GM19238 (cell line): Measurements from ENCODE around the gene GABRB1.

ENCODE experiments used
- DNase-seq: peaks from one replicate; pipeline ENCODE4 v3.0.0; 2011; ENCODE audit warnings: low spot score; ENCODE audit not compliant: insufficient read length

Gene GABRB1

DNA sequence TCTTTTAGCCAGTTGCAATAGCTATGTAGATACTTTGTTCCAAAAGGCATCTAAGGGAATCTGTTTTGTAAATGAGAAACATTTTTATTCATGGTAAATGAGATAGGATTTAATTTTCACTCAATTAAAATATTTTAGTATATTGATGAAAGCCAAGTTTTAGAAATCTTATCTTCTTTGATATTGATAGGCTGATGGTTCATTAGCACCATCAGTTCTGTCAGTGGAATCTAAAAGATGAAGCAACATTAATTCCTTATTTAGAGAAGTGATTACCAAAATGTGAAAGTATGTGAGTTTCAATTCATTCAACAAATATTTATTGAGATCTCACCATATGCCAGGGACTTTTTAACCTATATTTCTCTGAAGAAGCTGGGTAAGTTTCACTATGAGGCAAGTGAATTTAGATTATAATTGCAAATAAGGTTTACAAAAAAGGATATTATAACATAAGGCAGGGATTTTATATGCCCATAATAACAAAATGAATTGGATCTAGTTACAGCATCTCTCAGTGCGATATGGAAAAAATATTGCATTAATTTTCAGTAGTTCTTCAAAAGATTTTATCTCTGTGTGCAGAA, 79.3 kb downstream of the GABRB1 start:
- no peak for DNase-seq

DNA sequence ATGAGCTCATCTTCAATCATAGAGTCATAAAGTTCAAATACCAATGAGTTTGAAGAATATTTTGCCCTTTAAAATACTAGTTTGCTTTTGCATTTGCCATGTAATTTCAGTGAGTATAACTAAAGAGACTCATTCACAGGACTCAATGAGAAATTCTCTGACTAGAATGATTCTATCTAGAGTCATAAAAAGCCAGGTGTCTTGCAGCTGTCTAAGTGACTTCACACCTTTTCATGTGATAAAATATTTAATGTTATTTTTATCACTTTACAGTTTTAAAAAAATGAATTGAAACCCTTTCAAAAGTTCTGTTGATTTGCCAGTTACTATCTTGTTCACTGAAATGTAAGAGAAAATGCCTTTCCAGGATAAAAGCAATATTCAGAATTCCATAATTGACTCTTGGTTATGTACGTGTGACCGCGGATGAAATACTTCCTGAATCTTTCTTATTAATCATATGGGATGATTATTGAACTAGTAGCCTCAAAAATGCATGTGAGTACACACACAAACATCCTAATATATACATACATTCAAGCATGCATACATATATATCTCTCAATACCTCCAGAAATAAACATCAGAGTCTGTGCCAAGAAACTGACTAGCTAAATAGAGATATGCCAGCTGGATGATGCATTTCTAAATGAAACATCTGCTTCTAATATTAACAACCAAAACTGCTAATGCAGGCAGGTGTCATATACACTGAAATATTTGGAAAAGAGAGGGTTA, 87.0 kb downstream of the GABRB1 start:
- DNase-seq = no peak

GRCh38 chr4:47120783-47121182, 89.4 kb downstream of the GABRB1 start:
- no peak for DNase-seq

GRCh38 chr4:47122592-47123291, 91.4 kb downstream of the GABRB1 start:
- peak; percentile 27 for DNase-seq

- DNase-seq = no peak
Measured at GRCh38 chr4:47128991-47129390, 97.6 kb downstream of the GABRB1 start.

DNA sequence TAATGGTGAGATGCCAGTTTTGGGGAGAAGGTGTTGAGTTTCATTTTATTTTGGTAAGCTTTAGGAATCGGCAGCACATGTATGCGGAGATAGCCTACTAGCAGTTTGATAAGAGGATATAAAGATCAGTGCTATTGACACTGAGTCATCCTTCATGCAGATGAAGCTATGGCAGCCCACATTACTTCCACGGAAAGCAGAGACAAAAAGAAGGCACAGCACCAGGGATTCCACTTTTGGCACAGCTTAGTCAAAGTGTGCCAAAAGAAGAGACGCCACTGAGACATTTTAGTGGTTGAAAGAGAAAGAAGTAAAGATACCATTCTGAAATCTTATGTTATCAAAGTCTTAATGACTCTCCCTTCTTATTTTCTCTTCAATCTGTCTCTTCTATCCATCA, 103.8 kb downstream of the GABRB1 start:
- no peak for DNase-seq

DNA sequence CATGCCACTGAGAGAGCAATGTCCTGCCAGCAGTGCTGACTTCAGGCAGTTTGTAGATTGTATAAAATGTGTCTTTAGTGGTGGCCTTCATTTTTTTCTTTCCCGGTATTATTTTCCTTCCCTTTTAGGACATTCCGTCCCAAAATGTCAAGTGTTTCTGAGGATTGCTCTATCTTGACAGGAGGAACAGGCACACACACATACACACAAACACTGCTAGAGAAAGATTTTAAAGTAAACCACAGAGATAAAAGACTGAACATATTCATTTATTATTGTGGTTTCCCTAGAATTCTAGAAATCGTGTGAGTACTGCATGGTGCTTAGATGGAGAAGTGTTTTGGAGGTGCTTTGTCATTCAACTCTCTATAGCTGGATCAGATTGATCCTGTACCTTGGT, 111.9 kb downstream of the GABRB1 start:
- DNase-seq = no peak

DNA sequence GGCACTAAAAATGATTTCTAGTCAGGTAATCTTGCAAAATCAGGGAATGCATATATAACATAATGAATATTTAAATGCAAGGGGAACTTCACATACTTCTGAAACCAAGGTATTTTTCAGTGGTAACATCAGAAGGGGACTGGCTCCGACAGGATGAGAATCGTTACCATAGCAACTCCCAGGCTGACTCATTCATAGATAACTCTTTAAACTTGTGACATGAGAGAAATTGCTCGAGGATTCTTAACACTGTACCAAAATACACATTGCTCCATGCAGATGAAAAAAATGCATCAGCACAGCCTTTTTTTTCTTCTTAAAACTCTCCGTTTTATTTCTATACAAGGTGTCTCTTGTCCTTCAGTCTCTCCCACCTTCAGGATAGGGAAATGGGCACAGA, 114.3 kb downstream of the GABRB1 start:
- peak; percentile 14 for DNase-seq

- DNase-seq = no peak
Measured at GRCh38 chr4:47154816-47155370, 123.5 kb downstream of the GABRB1 start.

DNA sequence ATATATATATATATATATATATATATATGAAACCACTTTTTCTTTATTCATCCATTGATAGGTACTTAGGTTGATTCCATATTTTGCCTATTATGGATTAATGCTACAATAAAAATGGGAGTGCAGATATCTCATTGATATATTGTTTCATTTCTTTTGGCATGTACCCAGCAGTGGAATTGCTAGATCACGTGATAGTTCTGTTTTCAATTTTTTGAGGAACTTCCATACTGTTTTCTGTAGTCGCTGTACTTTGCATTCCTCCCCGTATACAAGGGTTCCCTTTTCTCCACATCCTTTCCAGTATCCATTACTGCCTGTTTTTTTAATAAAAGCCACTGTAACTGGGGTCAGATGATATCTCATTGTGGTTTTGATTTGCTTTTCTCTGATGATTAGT, 124.6 kb downstream of the GABRB1 start:
- no peak for DNase-seq

GRCh38 chr4:47160095-47160494, 128.7 kb downstream of the GABRB1 start:
- DNase-seq = no peak

GRCh38 chr4:47167081-47168035, 136.0 kb downstream of the GABRB1 start:
- no peak for DNase-seq

GRCh38 chr4:47184083-47184482, 152.7 kb downstream of the GABRB1 start:
- no peak for DNase-seq

GRCh38 chr4:47185761-47186160, 154.4 kb downstream of the GABRB1 start:
- DNase-seq = no peak

DNA sequence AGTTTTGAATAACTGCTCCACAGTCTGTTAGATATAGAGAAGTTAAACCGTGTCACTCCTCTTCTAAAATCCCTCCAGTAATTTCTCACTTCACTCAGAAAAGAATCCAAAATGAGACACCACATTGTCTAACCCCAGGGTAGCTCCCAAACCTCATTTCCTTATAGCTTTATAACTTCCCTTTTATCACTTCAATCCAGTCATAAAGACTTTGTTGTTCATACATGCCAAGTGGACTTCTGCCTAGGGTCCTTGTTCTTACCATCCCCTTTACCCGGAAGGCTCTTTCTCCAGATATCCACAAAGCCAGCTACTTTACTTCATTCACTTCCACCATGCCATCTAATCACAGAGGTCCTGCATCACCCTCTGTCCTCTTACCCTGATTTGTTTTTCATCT, 156.2 kb downstream of the GABRB1 start:
- no peak for DNase-seq

DNA sequence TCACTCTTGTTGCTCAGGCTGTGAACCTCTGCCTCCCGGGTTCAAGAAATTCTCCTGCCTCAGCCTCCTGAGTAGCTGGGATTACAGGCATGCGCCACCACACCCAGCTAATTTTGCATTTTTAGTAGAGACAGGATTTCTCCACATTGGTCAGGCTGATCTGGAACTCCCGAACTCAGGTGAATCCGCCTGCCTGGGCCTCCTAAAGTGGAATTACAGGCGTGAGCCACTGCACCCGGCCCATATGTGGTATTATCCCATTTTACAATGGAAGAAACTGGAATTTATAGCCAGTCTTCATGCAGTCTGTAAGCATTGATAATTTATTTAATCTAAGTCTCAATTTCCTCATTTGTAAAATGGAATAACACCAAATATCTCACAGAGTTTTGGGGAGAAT, 161.8 kb downstream of the GABRB1 start:
- DNase-seq = no peak

- no peak for DNase-seq
Measured at GRCh38 chr4:47194036-47194737, 162.8 kb downstream of the GABRB1 start.

- no peak for DNase-seq
Measured at GRCh38 chr4:47195706-47196105, 164.3 kb downstream of the GABRB1 start.

- no peak for DNase-seq
Measured at GRCh38 chr4:47198791-47199190, 167.4 kb downstream of the GABRB1 start.

- no peak for DNase-seq
Measured at GRCh38 chr4:47203593-47203992, 172.2 kb downstream of the GABRB1 start.

- DNase-seq = no peak
Measured at GRCh38 chr4:47207555-47207954, 176.2 kb downstream of the GABRB1 start.
